Liver (tissue), 9 donors: ENCODE data around the gene CD274. TPM values are rescaled to one million over a fixed set of nuclear protein-coding genes. Genes with fewer than 3 reads are reported as not detected.

ENCODE experiments used
- DNase-seq: peaks from one replicate; pipeline ENCODE4 v3.0.0-alpha.2; 2017; ENCODE audit warnings: low spot score
- H3K27ac ChIP-seq, 2 donors: one replicate each; pipeline ENCODE4 v1.7.0; 2013; ENCODE audit warnings: inconsistent platforms in 2 of 2, low read length in 2 of 2, control low read depth in 1 of 2, low read depth in 1 of 2, mild to moderate bottlenecking in 1 of 2
- H3K27me3 ChIP-seq, 4 donors: one replicate each; pipeline versions ENCODE4 v1.6.1 to v1.7.0; 2013; ENCODE audit warnings: low read length in 3 of 4, inconsistent platforms in 1 of 4, mild to moderate bottlenecking in 1 of 4, moderate library complexity in 1 of 4; ENCODE audit not compliant: control insufficient read depth in 4 of 4, insufficient read depth in 4 of 4
- H3K36me3 ChIP-seq, 4 donors: one replicate each; pipeline versions ENCODE4 v1.6.1 to v1.7.0; 2013; ENCODE audit warnings: low read length in 3 of 4, mild to moderate bottlenecking in 3 of 4, low read depth in 1 of 4, moderate library complexity in 1 of 4; ENCODE audit not compliant: control insufficient read depth in 4 of 4, insufficient read depth in 3 of 4
- H3K4me1 ChIP-seq, 4 donors: one replicate each; pipeline versions ENCODE4 v1.6.1 to v1.7.0; 2013; ENCODE audit warnings: low read length in 3 of 4, mild to moderate bottlenecking in 3 of 4, moderate library complexity in 1 of 4; ENCODE audit not compliant: control insufficient read depth in 4 of 4, insufficient read depth in 4 of 4
- H3K4me3 ChIP-seq, 3 donors: one replicate each; pipeline versions ENCODE4 v1.6.1 to v1.7.0; 2013; ENCODE audit warnings: low read length in 3 of 3, control low read depth in 1 of 3, low read depth in 1 of 3, mild to moderate bottlenecking in 1 of 3
- H3K9ac ChIP-seq, 2 donors: one replicate each; pipeline ENCODE4 v1.7.0; 2013; ENCODE audit warnings: low read length in 2 of 2, mild to moderate bottlenecking in 2 of 2, moderate library complexity in 2 of 2, control low read depth in 1 of 2, low read depth in 1 of 2
- H3K9me3 ChIP-seq, 4 donors: one replicate each; pipeline versions ENCODE4 v1.6.1 to v1.7.0; 2013; ENCODE audit warnings: low read length in 3 of 4; ENCODE audit not compliant: control insufficient read depth in 4 of 4
- ATF3 ChIP-seq: IDR thresholded peaks from 2 replicates; pipeline ENCODE4 v1.6.1; 2016; ENCODE audit warnings: antibody characterized with exemption
- EGR1 ChIP-seq, 2 donors: IDR thresholded peaks; 2 replicates each; pipeline ENCODE4 v1.6.1; 2016 to 2018; ENCODE audit warnings: antibody characterized with exemption in 2 of 2, low read depth in 2 of 2
- FOXA1 ChIP-seq: IDR thresholded peaks from 2 replicates; pipeline ENCODE4 v1.6.1; 2016; ENCODE audit warnings: antibody characterized with exemption
- FOXA2 ChIP-seq: IDR thresholded peaks from 2 replicates; pipeline ENCODE4 v1.6.1; 2016; ENCODE audit warnings: antibody characterized with exemption
- GABPA ChIP-seq, 2 donors: IDR thresholded peaks in 1 of 2; conservative IDR thresholded peaks in 1 of 2; 2 replicates each; pipeline ENCODE4 v1.6.1; 2016; ENCODE audit warnings: antibody characterized with exemption in 2 of 2, mild to moderate bottlenecking in 1 of 2, moderate library complexity in 1 of 2
- HNF4A ChIP-seq, 2 donors: conservative IDR thresholded peaks; 2 replicates each; pipeline ENCODE4 v1.6.1; 2016; ENCODE audit warnings: antibody characterized with exemption in 2 of 2, mild to moderate bottlenecking in 2 of 2
- HNF4G ChIP-seq: IDR thresholded peaks from 2 replicates; pipeline ENCODE4 v1.6.1; 2016; ENCODE audit warnings: antibody characterized with exemption
- JUND ChIP-seq, 2 donors: IDR thresholded peaks; 2 replicates each; pipeline ENCODE4 v1.6.1; 2016; ENCODE audit warnings: antibody characterized with exemption in 2 of 2
- MAX ChIP-seq: IDR thresholded peaks from 2 replicates; pipeline ENCODE4 v1.6.1; 2016; ENCODE audit warnings: antibody characterized with exemption
- NR2F2 ChIP-seq: IDR thresholded peaks from 2 replicates; pipeline ENCODE4 v1.6.1; 2016; ENCODE audit warnings: antibody characterized with exemption
- RAD21 ChIP-seq, 2 donors: IDR thresholded peaks; 2 replicates each; pipeline ENCODE4 v1.6.1; 2016; ENCODE audit warnings: antibody characterized with exemption in 2 of 2, mild to moderate bottlenecking in 2 of 2
- REST ChIP-seq: IDR thresholded peaks from 2 replicates; pipeline ENCODE4 v1.6.1; 2016; ENCODE audit warnings: antibody characterized with exemption, mild to moderate bottlenecking
- RXRA ChIP-seq, 2 donors: IDR thresholded peaks; 2 replicates each; pipeline ENCODE4 v1.6.1; 2017 to 2018; ENCODE audit warnings: antibody characterized with exemption in 2 of 2, mild to moderate bottlenecking in 1 of 2
- SP1 ChIP-seq: IDR thresholded peaks from 2 replicates; pipeline ENCODE4 v1.6.1; 2018; ENCODE audit warnings: antibody characterized with exemption, mild to moderate bottlenecking
- TAF1 ChIP-seq: conservative IDR thresholded peaks from 2 replicates; pipeline ENCODE4 v1.6.1; 2016; ENCODE audit warnings: antibody characterized with exemption, mild to moderate bottlenecking
- YY1 ChIP-seq: IDR thresholded peaks from 2 replicates; pipeline ENCODE4 v1.6.1; 2016; ENCODE audit warnings: antibody characterized with exemption, mild to moderate bottlenecking
- WGBS: extraction: QIAGEN DNeasy Blood & Tissue Kit; methylation state at CpG from one replicate; pipeline ENCODE4 v1.1.7; 2013; 5-methylcytosine and 5-hydroxymethylcytosine counted together
- polyA plus RNA-seq, 2 donors: library from polyadenylated mRNA; stranded (reverse) in 1 of 2; unstranded in 1 of 2; fragments of 200-250 nt in 1 of 2; fragments of >200 nt in 1 of 2; fragmentation: Nextera tagmentation in 1 of 2; extraction: Ambion mirVana in 1 of 2; gene quantifications; one replicate each; pipeline versions ENCODE4 v1.2.1 to v1.2.3, GENCODE V29; 2013 to 2015
- total RNA-seq, 2 donors: library from RNA; depleted of rRNA; stranded (reverse); fragments of >200 nt; gene quantifications; one replicate each; pipeline ENCODE4 v1.2.3, GENCODE V29; 2014
- TF ChIP-seq, protein P1 (sequence below): IDR thresholded peaks from 2 replicates; pipeline ENCODE4 v1.6.1; 2016; ENCODE audit warnings: antibody characterized with exemption
- TF ChIP-seq, protein P2 (sequence below): fragments of 150-350 bp; IDR thresholded peaks from 2 replicates; pipeline ENCODE4 v1.5.1; 2017; ENCODE audit warnings: improper control_type of control experiment, low read depth, low read length; ENCODE audit not compliant: missing input control
- donor health status: healthy.
- donor health status: healthy.
- donor health status: healthy.
- donor health status: healthy.
- donor health status: healthy.

CD274 gene
- total and polyA plus RNA-seq, 4 donors, result 1.0 to 3.1 (median 1.9) TPM

GRCh38 chr9:5466005-5466404 is 15.7 kb downstream of the CD274 start:
- DNase-seq, result no peak
- no peak overlapping the region for H3K27ac ChIP-seq
- no peaks in the 10 kb centered on the region for H3K9me3 ChIP-seq
- no peak for TF ChIP-seq SP1
- H3K36me3 ChIP-seq, result peaks cover 0 to 22% (median 8%) of the 10 kb centered on the region in 4 donors
- WGBS, result 77% methylated on average over 1 of the region's 1 CpG
- no peaks in the 10 kb centered on the region for H3K4me1 ChIP-seq
- H3K27me3 ChIP-seq, result no peaks in the 10 kb centered on the region
- H3K4me3 ChIP-seq, result no peak overlapping the region
- H3K9ac ChIP-seq, result no peak overlapping the region

- 85% methylated on average over 2 of the region's 2 CpGs for WGBS
- Histone ChIP-seq H3K27me3 (no peaks in the 10 kb centered on the region), H3K36me3 (peaks cover 0 to 22% (median 8%) of the 10 kb centered on the region in 4 donors), H3K27ac (no peak overlapping the region), H3K9ac (no peak overlapping the region), H3K9me3 (no peaks in the 10 kb centered on the region), H3K4me1 (no peaks in the 10 kb centered on the region), H3K4me3 (no peak overlapping the region)
- TF ChIP-seq RXRA (IDR thresholded peaks at IDR 0.05), result no peak
- no peak for TF ChIP-seq FOXA2
- TF ChIP-seq HNF4A (conservative IDR thresholded peaks at IDR 0.05), result no peak
- no peak for TF ChIP-seq RAD21 (IDR thresholded peaks at IDR 0.05)
- no peak for TF ChIP-seq MAX
- TF ChIP-seq TAF1, result no peak
- TF ChIP-seq, protein P1, sequence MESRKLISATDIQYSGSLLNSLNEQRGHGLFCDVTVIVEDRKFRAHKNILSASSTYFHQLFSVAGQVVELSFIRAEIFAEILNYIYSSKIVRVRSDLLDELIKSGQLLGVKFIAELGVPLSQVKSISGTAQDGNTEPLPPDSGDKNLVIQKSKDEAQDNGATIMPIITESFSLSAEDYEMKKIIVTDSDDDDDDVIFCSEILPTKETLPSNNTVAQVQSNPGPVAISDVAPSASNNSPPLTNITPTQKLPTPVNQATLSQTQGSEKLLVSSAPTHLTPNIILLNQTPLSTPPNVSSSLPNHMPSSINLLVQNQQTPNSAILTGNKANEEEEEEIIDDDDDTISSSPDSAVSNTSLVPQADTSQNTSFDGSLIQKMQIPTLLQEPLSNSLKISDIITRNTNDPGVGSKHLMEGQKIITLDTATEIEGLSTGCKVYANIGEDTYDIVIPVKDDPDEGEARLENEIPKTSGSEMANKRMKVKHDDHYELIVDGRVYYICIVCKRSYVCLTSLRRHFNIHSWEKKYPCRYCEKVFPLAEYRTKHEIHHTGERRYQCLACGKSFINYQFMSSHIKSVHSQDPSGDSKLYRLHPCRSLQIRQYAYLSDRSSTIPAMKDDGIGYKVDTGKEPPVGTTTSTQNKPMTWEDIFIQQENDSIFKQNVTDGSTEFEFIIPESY, result no peak
- no peak for TF ChIP-seq SP1
- TF ChIP-seq, protein P2, sequence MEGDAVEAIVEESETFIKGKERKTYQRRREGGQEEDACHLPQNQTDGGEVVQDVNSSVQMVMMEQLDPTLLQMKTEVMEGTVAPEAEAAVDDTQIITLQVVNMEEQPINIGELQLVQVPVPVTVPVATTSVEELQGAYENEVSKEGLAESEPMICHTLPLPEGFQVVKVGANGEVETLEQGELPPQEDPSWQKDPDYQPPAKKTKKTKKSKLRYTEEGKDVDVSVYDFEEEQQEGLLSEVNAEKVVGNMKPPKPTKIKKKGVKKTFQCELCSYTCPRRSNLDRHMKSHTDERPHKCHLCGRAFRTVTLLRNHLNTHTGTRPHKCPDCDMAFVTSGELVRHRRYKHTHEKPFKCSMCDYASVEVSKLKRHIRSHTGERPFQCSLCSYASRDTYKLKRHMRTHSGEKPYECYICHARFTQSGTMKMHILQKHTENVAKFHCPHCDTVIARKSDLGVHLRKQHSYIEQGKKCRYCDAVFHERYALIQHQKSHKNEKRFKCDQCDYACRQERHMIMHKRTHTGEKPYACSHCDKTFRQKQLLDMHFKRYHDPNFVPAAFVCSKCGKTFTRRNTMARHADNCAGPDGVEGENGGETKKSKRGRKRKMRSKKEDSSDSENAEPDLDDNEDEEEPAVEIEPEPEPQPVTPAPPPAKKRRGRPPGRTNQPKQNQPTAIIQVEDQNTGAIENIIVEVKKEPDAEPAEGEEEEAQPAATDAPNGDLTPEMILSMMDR, result no peak
- TF ChIP-seq NR2F2, result no peak
- TF ChIP-seq EGR1 (IDR thresholded peaks at IDR 0.05; ENCODE audit: low read depth in 2 of 2), result no peak
- no peak for TF ChIP-seq ATF3
- no peak for TF ChIP-seq FOXA1
- no peak for TF ChIP-seq REST
- no peak for TF ChIP-seq HNF4G
- TF ChIP-seq GABPA (IDR thresholded peaks at IDR 0.05 in 1 of 2, conservative IDR thresholded peaks at IDR 0.05 in 1 of 2), result no peak
- no peak for TF ChIP-seq JUND (IDR thresholded peaks at IDR 0.05)
- TF ChIP-seq YY1, result no peak
- DNase-seq, result no peak
These were observed 16.4 kb downstream of the CD274 start for GRCh38 chr9:5466766-5467165.
